Renal pelvis (tissue), 4 donors: ENCODE results near the gene LMO7. TPM values are rescaled to one million over a fixed set of nuclear protein-coding genes. Genes with fewer than 3 reads are reported as not detected.
"Not testable (repeated sequence)": the region's sequence is repeated elsewhere in the genome, so short reads cannot be mapped to it uniquely, and the experiment has no call there.

Source experiments
- DNase-seq: peaks from one replicate; pipeline ENCODE4 v3.0.0-alpha.2; 2013
- polyA plus RNA-seq, 3 donors: library from polyadenylated mRNA; unstranded; fragments of 120-200 nt; gene quantifications; one replicate each; pipeline ENCODE4 v1.2.1, GENCODE V29; 2013; ENCODE audit not compliant: insufficient read length in 3 of 3

Gene LMO7
- polyA plus RNA-seq, 3 donors: 84.7 to 101 (median 88.0) TPM

GRCh38 chr13:75691183-75691582, 55.1 kb downstream of the LMO7 start:
- DNase-seq: no peak

- no peak for DNase-seq
Observed at GRCh38 chr13:75693227-75693626, 57.1 kb downstream of the LMO7 start.

GRCh38 chr13:75694722-75695121, 58.6 kb downstream of the LMO7 start:
- DNase-seq: no peak

- DNase-seq: peak; percentile 76
Observed at GRCh38 chr13:75695908-75696307, 59.8 kb downstream of the LMO7 start.

GRCh38 chr13:75699062-75699461, 62.9 kb downstream of the LMO7 start:
- no peak for DNase-seq

- not testable (repeated sequence) for DNase-seq
Observed at GRCh38 chr13:75699717-75700116, 63.6 kb downstream of the LMO7 start.

GRCh38 chr13:75700552-75700951, 64.4 kb downstream of the LMO7 start:
- no peak for DNase-seq

- DNase-seq: no peak
Observed at GRCh38 chr13:75702476-75702875, 66.3 kb downstream of the LMO7 start.

GRCh38 chr13:75703769-75704168, 67.6 kb downstream of the LMO7 start:
- no peak for DNase-seq

GRCh38 chr13:75704194-75704926, 68.2 kb downstream of the LMO7 start:
- no peak for DNase-seq

- DNase-seq: no peak
Observed at GRCh38 chr13:75704927-75705288, 68.8 kb downstream of the LMO7 start.

GRCh38 chr13:75705395-75705794, 69.3 kb downstream of the LMO7 start:
- no peak for DNase-seq

- no peak for DNase-seq
Observed at GRCh38 chr13:75705908-75706307, 69.8 kb downstream of the LMO7 start.

- no peak for DNase-seq
Observed at GRCh38 chr13:75713852-75714251, 77.7 kb downstream of the LMO7 start.

GRCh38 chr13:75715601-75716523, 79.7 kb downstream of the LMO7 start:
- DNase-seq: no peak

GRCh38 chr13:75717525-75717924, 81.4 kb downstream of the LMO7 start:
- DNase-seq: no peak

GRCh38 chr13:75721307-75721706, 85.2 kb downstream of the LMO7 start:
- DNase-seq: no peak

GRCh38 chr13:75723901-75724300, 87.8 kb downstream of the LMO7 start:
- DNase-seq: no peak

- no peak for DNase-seq
Observed at GRCh38 chr13:75724752-75725517, 88.8 kb downstream of the LMO7 start.

GRCh38 chr13:75725736-75726135, 89.6 kb downstream of the LMO7 start:
- no peak for DNase-seq

- no peak for DNase-seq
Observed at GRCh38 chr13:75726306-75726705, 90.2 kb downstream of the LMO7 start.

GRCh38 chr13:75733113-75733512, 97.0 kb downstream of the LMO7 start:
- DNase-seq: not testable (repeated sequence)
